ENCODE measurements around the gene LIMCH1. TPM values are rescaled to one million over a fixed set of nuclear protein-coding genes. Genes with fewer than 3 reads are reported as not detected.

Gene LIMCH1
- total RNA-seq, 8 experiments from 2014 or later: 42.1 to 385 (median 64.6) TPM

Other genes starting within 250 kb of the LIMCH1 start
- gene PHOX2B, start 210.6 kb downstream of the LIMCH1 start, total RNA-seq: under 1 TPM in 5 of 8 experiments, not detected in 3; 0.09 to 0.52 (median 0.20) TPM

Measured in motor neuron (in vitro differentiated cells).